NOMO-1 (cell line): Measurements from ENCODE around the gene BCAN.

ENCODE experiments used
- DNase-seq, 2 experiments: peaks; one replicate each; lab custom pipeline; 2025; ENCODE audit not compliant: unreplicated experiment in 2 of 2; lab: John Stamatoyannopoulos, UW

Gene BCAN

GRCh38 chr1:156692925-156693847 is 51.3 kb downstream of the BCAN start:
- no peak for DNase-seq

GRCh38 chr1:156693848-156694689 is 52.2 kb downstream of the BCAN start:
- DNase-seq = no peak

DNA sequence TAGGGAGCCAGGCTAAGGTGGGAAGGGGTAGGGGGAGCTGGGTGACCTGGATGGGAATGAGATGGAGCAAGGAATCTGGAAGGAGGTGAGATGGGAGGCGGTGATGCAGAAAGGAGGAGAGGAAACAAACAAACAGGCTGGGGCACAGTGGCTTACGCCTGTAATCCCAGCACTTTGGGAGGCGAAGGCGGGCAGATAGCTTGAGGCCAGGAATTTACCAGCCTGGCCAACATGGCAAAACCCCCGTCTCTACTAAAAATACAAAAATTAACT is 52.7 kb downstream of the BCAN start:
- DNase-seq = no peak

- no peak for DNase-seq
These were observed 54.8 kb downstream of the BCAN start for GRCh38 chr1:156696755-156697154.

DNA sequence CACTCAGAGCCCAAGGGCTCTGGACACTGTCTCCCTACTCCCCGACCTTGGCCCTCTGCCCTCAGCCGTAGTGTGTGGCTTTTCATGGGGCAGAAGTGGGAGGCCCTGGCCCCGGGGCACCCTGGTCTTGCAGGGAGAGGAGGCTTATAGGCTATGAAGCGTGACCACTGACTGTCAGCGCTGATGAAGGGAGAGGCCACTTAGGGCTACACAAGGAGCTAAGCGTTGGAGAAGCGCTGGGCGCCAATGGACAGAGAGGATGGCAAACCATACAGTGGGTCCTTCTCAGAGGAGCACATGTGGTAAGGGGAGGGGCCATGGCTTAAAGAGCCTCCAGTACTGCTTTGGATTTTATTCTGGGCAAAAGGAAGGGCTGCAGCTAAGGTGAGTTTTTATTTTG is 55.6 kb downstream of the BCAN start:
- no peak for DNase-seq

GRCh38 chr1:156698995-156699394 is 57.1 kb downstream of the BCAN start:
- DNase-seq = no peak

- no peak for DNase-seq
These were observed 59.0 kb downstream of the BCAN start for GRCh38 chr1:156700736-156701531.

DNA sequence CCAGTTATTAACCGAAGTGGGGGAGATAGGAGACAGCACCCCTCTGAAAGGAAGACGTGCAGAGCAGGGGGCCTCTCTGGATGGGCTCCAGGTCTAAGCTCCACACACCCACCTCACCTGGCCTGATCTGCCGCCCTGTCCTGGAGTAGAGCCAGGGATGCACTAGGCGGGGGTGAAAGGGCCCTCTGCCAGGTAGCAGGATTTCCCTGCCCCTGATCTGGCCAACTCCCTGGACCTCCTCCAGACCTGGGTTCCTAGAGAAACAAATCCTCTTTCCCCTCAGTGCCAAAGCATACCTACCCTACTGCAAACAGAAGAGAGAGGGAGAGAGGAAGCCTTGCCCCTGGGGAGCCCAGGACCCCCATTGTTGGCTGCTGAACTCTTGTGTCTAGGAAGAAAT is 61.4 kb downstream of the BCAN start:
- no peak for DNase-seq

DNA sequence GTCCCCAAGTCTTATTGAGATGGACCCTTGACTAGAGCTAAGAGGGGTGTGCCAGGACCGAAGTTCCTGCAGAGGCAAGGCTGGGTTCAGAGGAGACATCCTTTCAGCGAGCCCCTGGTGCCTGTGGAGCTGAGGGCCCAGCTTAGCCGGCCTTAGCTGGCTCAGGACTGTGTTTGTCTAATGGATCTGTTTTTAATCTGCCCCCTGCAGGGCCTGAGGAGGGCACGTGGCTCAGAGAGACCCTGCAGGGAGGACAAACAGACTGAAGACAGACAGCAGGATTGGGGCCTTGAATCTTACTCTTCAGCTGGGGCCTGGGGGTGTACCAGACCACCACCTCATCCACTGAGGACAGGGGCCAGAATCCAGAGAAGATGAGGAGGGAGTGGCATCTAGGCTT is 61.8 kb downstream of the BCAN start:
- DNase-seq = no peak

DNA sequence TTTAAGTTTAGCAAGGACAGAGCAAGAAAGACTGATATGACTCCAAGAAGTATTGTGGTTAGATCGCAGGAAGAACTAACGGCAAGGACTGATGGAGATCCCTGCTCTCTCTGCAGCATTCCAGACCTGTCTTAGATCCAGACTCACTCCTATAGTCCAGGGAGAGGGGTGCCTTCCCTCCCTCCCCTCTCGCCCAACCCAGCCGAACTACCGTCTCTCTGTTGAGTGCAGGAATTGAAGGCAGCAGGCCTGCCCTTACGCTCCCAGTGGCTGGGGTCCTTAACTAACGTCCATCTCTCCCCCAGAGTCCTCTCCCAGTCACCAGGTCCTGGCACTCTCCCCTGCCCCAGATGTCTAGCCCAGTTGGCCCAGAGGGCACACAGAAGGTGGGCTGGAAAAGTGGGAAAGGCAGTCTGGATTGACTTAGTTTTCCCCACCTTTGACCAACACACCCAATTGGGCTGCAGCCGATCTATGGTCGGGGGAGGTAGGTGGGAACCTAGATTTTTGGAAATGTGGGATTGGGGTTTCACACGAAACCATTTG is 62.3 kb downstream of the BCAN start:
- DNase-seq = no peak

DNA sequence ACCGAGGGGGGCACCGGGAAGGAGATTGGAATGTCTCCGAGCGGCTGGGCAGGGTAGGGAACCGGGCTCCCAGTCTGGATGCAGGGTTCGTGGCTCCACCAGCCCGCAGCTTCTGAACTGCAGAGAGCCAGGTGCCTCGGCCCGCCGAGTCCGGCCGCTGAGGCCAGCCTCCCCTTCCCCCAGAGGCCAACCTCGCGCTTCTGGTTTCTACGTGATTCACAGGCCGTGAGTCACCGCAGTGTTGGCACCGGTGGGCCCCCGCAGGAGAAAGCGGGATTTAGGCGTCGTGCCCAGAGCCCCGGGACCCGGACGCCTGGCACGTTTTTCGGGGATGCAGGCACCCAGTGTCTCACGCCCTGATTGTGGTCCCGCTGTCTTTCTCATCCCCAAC is 63.0 kb downstream of the BCAN start:
- peak in 1 of 2 experiments; percentile 9 for DNase-seq

DNA sequence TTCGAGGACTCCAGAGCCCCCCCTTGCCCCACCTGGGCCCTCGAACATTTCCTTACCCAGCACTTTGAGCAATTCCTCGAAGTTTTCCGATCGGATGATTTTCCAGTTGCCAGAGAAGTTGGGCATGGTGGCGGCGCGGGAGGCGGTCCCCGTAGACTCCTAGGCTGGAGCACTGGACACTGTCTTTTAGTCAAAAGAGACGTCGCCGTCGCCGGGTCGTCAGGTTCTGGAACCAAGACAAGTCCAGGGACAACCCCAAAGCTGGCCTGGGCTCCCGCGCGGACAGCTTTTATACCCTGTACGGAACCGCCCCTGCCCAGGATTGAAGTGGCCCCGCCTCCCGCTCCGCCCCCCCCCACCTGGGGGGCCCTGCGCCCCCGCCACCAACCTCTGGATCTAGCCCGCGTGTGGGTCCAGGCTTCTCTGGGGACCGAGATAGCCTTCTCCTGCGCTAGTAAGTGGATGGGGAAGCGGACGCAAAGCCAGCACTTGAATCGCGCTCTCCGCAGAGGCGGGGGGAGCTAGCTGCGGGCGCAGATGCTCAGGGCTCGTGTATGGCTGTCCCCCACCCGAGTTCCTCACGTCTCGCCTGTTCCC is 63.5 kb downstream of the BCAN start, which contains the start of gene CRABP2:
Gene CRABP2, minus strand, starts transcription at position 263 of the 597 bp plus-strand sequence. Its CDS starts 137 bp downstream, at position 126.
- peak in 1 of 2 experiments; percentile 20 for DNase-seq

- DNase-seq = peak in 1 of 2 experiments; percentile 33
These were observed 64.2 kb downstream of the BCAN start for GRCh38 chr1:156705918-156706656.

DNA sequence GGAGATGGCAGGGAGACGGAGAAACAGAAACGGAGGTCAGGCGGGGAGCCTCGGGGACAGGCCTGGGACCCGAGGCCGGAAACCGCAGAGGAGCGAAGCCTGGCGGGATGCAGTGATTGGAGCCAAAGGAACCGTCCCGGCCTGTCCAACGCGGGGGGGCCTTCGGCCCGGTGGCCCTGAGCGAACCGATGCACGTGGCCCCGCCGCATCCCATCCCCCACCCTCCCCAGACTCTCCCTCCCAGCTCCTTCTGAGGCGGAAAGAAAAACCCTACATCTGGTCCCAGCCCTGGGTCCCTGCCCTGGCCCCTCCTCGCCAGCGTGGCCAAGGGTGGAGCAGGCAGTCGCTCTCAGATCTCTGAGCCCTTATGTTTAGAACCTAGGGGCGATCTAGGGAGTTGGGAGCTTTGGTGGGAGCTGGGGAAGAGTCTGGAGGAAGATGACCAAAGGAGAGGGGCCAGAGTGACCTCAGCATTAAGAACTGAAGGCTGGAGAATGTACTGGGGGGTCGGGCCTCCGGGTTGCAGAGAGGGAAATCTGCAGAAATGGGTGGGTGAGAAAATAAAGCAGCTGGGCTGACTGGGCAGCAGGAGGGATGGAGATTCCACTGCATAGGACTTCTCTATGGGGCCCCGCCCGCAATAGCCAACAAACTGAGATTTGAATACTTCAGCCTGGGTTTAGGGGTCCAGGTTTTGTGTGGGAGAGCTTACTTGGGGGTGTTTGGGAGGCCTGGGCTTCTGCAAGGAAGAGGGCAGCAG is 64.9 kb downstream of the BCAN start:
- DNase-seq = no peak

DNA sequence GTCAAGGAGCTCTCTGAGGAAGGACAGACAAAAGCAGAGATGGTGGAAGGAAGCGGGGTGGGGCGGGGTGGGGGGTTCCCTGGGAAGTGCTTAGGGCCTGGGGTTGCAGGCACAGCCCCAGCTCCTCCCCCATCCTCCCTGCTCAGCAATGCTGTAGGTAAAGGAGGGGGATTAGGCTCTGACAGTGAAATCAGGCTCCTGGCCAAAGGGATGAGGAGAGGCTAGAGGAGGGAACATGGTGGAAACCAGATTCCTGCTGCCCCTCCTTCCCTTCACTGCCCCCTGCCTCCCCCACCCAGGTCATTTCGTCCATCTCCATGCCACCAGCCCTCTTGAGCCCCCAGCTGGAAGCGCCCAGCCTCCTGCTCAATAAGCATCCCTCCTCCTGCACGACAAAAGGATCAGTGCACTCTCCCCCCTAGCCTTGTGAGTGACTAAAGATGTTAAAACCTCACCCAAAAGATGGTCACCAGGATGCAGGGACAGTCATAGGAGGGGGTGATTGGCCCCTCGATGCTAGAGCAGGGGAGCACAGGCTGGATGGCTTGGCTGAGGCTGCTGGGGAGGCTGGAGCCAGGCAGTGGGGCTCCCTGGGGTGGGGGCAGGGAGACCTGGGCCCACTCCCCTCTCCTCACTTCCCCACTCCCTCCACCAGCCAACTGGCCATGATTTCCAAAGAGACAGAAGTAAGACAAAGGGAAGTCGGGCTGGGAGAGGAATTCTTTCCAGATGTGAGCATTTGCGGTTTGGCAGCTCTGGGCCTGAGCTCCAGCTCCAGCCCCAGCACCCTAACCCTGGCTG is 65.7 kb downstream of the BCAN start:
- DNase-seq = no peak

DNA sequence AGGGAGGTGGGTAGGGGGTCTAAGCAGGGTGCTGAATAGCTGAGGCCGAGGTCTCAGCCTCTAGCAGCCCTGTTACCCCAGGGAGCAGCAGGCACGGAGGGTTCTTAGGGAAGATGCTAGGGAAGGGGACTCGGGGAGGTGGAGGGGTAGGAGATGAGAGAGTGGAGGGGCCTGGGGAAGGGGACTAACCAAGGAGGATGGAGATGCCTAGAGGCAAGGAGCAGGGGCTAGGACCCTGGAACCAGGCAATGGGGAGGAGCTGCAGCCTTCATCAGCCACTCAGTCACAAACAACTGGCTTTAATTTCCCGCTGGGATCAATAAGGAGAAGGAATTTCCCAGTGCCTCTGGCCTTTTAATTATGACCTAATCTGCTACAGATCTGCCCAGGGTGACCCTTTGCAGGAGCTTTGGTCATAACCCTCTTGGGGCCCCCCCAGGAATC is 66.3 kb downstream of the BCAN start:
- no peak for DNase-seq

- no peak for DNase-seq
These were observed 67.1 kb downstream of the BCAN start for GRCh38 chr1:156709031-156709430.
